ACC112 (cell line): ENCODE data around the gene CREG1.

Experiments used
- H2AFZ ChIP-seq: fragments of 200-600 bp; sonication (generic); one replicate; pipeline ENCODE4 v1.6.0; 2017; ENCODE audit warnings: antibody characterized with exemption, low read length; ENCODE audit not compliant: unreplicated experiment
- H3K27ac ChIP-seq: fragments of 200-600 bp; sonication (generic); 2 replicates; pipeline ENCODE4 v1.5.1; 2014; ENCODE audit warnings: low read depth, mild to moderate bottlenecking, antibody characterized with exemption, low read length, moderate library complexity
- H3K27me3 ChIP-seq: fragments of 200-600 bp; sonication (generic); 2 replicates; pipeline ENCODE4 v1.6.1; 2014; ENCODE audit warnings: mild to moderate bottlenecking, antibody characterized with exemption, low read length, moderate library complexity, mixed read lengths; ENCODE audit not compliant: insufficient read depth
- H3K36me3 ChIP-seq: fragments of 200-600 bp; sonication (generic); 2 replicates; pipeline ENCODE4 v1.6.1; 2016; ENCODE audit warnings: mild to moderate bottlenecking, antibody characterized with exemption, low read length, moderate library complexity, mixed read lengths; ENCODE audit not compliant: insufficient read depth
- H3K4me1 ChIP-seq: fragments of 200-600 bp; sonication (generic); one replicate; pipeline ENCODE4 v1.6.1; 2016; ENCODE audit warnings: low read length, mixed read lengths; ENCODE audit not compliant: insufficient read depth, unreplicated experiment, control insufficient read depth
- H3K4me3 ChIP-seq: fragments of 200-600 bp; sonication (generic); 2 replicates; pipeline ENCODE4 v1.5.1; 2014; ENCODE audit warnings: mild to moderate bottlenecking, low read depth, low read length
- H3K79me2 ChIP-seq: fragments of 200-600 bp; sonication (generic); one replicate; pipeline ENCODE4 v1.6.0; 2016; ENCODE audit warnings: low read length; ENCODE audit not compliant: control insufficient read depth, unreplicated experiment, insufficient read depth

Gene CREG1

GRCh38 chr1:167545349-167545748, 8.2 kb downstream of the CREG1 start:
- Histone ChIP-seq H3K4me1 (peaks cover 17% of the 10 kb centered on the region), H3K36me3 (no peaks in the 10 kb centered on the region), H2AFZ (no peak overlapping the region), H3K27me3 (no peaks in the 10 kb centered on the region), H3K4me3 (no peak overlapping the region), H3K27ac (no peak overlapping the region), H3K79me2 (no peaks in the 10 kb centered on the region)

- H3K4me3 ChIP-seq, result no peak overlapping the region
- H2AFZ ChIP-seq, result no peak overlapping the region
- H3K79me2 ChIP-seq, result no peaks in the 10 kb centered on the region
- no peak overlapping the region for H3K27ac ChIP-seq
- H3K36me3 ChIP-seq, result no peaks in the 10 kb centered on the region
- no peaks in the 10 kb centered on the region for H3K27me3 ChIP-seq
- H3K4me1 ChIP-seq, result peaks cover 17% of the 10 kb centered on the region
Observed at GRCh38 chr1:167544447-167545093, 9.0 kb downstream of the CREG1 start.

GRCh38 chr1:167543199-167543990, 10.2 kb downstream of the CREG1 start:
- H3K79me2 ChIP-seq, result no peaks in the 10 kb centered on the region
- H3K27me3 ChIP-seq, result no peaks in the 10 kb centered on the region
- peaks cover 15% of the 10 kb centered on the region for H3K4me1 ChIP-seq
- H3K4me3 ChIP-seq, result no peak overlapping the region
- H3K27ac ChIP-seq, result no peak overlapping the region
- no peak overlapping the region for H2AFZ ChIP-seq
- H3K36me3 ChIP-seq, result no peaks in the 10 kb centered on the region

- Histone ChIP-seq H3K27me3 (no peaks in the 10 kb centered on the region), H3K4me3 (no peak overlapping the region), H3K79me2 (no peaks in the 10 kb centered on the region), H3K27ac (no peak overlapping the region), H3K4me1 (peaks cover 10% of the 10 kb centered on the region), H3K36me3 (no peaks in the 10 kb centered on the region), H2AFZ (no peak overlapping the region)
Observed at GRCh38 chr1:167542109-167543032, 11.2 kb downstream of the CREG1 start.

- Histone ChIP-seq H3K27me3 (no peaks in the 10 kb centered on the region), H3K79me2 (no peaks in the 10 kb centered on the region), H3K4me1 (peaks cover 10% of the 10 kb centered on the region), H3K4me3 (no peak overlapping the region), H3K27ac (no peak overlapping the region), H2AFZ (no peak overlapping the region), H3K36me3 (no peaks in the 10 kb centered on the region)
Observed at GRCh38 chr1:167541610-167542009, 12.0 kb downstream of the CREG1 start.

GRCh38 chr1:167541003-167541402, 12.6 kb downstream of the CREG1 start:
- Histone ChIP-seq H2AFZ (no peak overlapping the region), H3K27me3 (no peaks in the 10 kb centered on the region), H3K4me3 (no peak overlapping the region), H3K27ac (no peak overlapping the region), H3K36me3 (no peaks in the 10 kb centered on the region), H3K4me1 (peaks cover 10% of the 10 kb centered on the region), H3K79me2 (no peaks in the 10 kb centered on the region)

- H3K4me1 ChIP-seq, result peaks cover 10% of the 10 kb centered on the region
- H3K27ac ChIP-seq, result no peak overlapping the region
Observed at GRCh38 chr1:167538657-167539056, 14.9 kb downstream of the CREG1 start.

GRCh38 chr1:167533851-167534300, 19.7 kb downstream of the CREG1 start:
- H3K4me1 ChIP-seq, result peaks cover 4% of the 10 kb centered on the region
- no peak overlapping the region for H3K27ac ChIP-seq
- H3K36me3 ChIP-seq, result no peaks in the 10 kb centered on the region
- H3K27me3 ChIP-seq, result peaks cover 18% of the 10 kb centered on the region; the same call in 1 of the 2 replicates
- no peak overlapping the region for H2AFZ ChIP-seq
- no peaks in the 10 kb centered on the region for H3K79me2 ChIP-seq
- no peak overlapping the region for H3K4me3 ChIP-seq

More at GRCh38 chr1:167538657-167539056, 14.9 kb downstream of the CREG1 start:
- Histone ChIP-seq H3K79me2 (no peaks in the 10 kb centered on the region), H3K27me3 (0 out of 2 replicates have a peak, but pooled peaks cover 4% of the 10 kb centered on the region), H3K36me3 (no peaks in the 10 kb centered on the region), H2AFZ (no peak overlapping the region), H3K4me3 (no peak overlapping the region)

GRCh38 chr1:167532964-167533824, 20.4 kb downstream of the CREG1 start:
- Histone ChIP-seq H3K4me3 (no peak overlapping the region), H3K79me2 (no peaks in the 10 kb centered on the region), H2AFZ (no peak overlapping the region), H3K4me1 (no peaks in the 10 kb centered on the region), H3K27ac (no peak overlapping the region), H3K27me3 (peaks cover 18% of the 10 kb centered on the region; the same call in 1 of the 2 replicates), H3K36me3 (no peaks in the 10 kb centered on the region)

- H2AFZ ChIP-seq, result no peak overlapping the region
- H3K27ac ChIP-seq, result no peak overlapping the region
- no peak overlapping the region for H3K4me3 ChIP-seq
- H3K79me2 ChIP-seq, result no peaks in the 10 kb centered on the region
- peaks cover 22% of the 10 kb centered on the region for H3K27me3 ChIP-seq
- no peaks in the 10 kb centered on the region for H3K36me3 ChIP-seq
- H3K4me1 ChIP-seq, result no peaks in the 10 kb centered on the region
Observed at GRCh38 chr1:167532375-167532774, 21.2 kb downstream of the CREG1 start.
